ENCODE data around the gene LENG9. TPM values are rescaled to one million over a fixed set of nuclear protein-coding genes. Genes with fewer than 3 reads are reported as not detected.
A peak's percentile ranks its signal among the peaks of the same experiment; 100 is the strongest.

Gene LENG9
- total and polyA plus RNA-seq, 2 of the 13 experiments (the other 11 are each of a cell fraction or from before 2014, with no cell fraction given), result 0.75 to 2.9 TPM

DNA sequence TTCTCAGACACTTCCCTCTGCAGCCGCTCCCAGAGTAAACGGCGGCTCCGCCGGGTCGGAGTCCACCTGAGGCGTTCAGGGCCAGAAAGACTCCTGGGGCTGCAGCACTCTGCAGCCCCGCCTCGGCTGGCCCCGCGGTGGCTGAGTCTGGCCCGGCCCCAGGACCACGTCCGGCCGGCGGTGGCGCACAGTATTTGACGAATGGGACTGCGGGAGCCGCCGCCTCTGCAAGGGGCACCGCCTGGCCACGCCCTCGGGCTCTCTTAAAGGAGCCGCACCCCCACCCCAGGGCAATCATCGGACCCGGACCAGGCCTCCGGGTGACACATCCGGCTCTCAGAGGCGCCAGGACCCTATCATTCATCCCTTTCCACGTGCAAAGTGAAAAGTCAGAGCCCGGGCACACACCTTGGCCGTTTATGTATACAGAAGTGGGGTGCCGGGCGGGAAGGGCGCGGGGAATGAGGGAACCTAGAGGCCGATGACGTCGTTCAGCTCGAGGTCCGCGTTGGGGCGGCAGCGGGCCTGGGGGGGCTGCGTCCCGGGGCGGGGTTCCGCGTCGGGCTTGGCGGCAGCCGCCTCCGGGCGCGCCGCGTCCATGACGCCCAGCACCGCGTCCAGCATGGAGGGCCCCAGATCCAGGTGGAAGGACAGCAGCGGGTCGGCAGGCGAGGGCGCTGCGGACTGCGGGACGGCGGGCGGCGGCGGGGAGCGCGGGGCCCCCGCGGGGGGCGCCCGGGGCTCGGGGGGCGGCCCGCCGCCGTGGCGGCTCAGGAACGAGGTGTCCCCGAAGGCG is 1.2 kb upstream of the LENG9 start (continued):
- no peak for TF ChIP-seq MYNN (CRISPR knock-in tag; IDR thresholded peaks at IDR 0.05; ENCODE audit: low read depth)
- no peak for TF ChIP-seq KDM2A (CRISPR knock-in tag; IDR thresholded peaks at IDR 0.05; ENCODE audit: borderline replicate concordance, low read depth)
- no peak for TF ChIP-seq ZNF263 (CRISPR knock-in tag; IDR thresholded peaks at IDR 0.05)
- TF ChIP-seq ZNF747 (CRISPR knock-in tag; IDR thresholded peaks at IDR 0.05; ENCODE audit: borderline replicate concordance), result no peak
- TF ChIP-seq ZNF616 (CRISPR knock-in tag; IDR thresholded peaks at IDR 0.05; ENCODE audit: low read depth), result no peak
- TF ChIP-seq SIN3A (IDR thresholded peaks at IDR 0.05; ENCODE audit: borderline replicate concordance, low read depth, low read length), result peak; percentile 22; the same call in 1 of the 2 replicates
- 0 out of 2 replicates have a peak, but pooled peaks have one; percentile 28 for TF ChIP-seq XBP1 (CRISPR knock-in tag; IDR thresholded peaks at IDR 0.05)
- peak; percentile 61; the same call in 1 of the 2 replicates for TF ChIP-seq BRD4 (CRISPR knock-in tag; IDR thresholded peaks at IDR 0.05)
- TF ChIP-seq ZNF34 (CRISPR knock-in tag; IDR thresholded peaks at IDR 0.05; ENCODE audit: borderline replicate concordance), result 0 out of 2 replicates have a peak, but pooled peaks have one; percentile 21
- no peak for TF ChIP-seq ADNP (CRISPR knock-in tag; IDR thresholded peaks at IDR 0.05)
- TF ChIP-seq, protein P1, sequence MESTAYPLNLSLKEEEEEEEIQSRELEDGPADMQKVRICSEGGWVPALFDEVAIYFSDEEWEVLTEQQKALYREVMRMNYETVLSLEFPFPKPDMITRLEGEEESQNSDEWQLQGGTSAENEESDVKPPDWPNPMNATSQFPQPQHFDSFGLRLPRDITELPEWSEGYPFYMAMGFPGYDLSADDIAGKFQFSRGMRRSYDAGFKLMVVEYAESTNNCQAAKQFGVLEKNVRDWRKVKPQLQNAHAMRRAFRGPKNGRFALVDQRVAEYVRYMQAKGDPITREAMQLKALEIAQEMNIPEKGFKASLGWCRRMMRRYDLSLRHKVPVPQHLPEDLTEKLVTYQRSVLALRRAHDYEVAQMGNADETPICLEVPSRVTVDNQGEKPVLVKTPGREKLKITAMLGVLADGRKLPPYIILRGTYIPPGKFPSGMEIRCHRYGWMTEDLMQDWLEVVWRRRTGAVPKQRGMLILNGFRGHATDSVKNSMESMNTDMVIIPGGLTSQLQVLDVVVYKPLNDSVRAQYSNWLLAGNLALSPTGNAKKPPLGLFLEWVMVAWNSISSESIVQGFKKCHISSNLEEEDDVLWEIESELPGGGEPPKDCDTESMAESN (CRISPR knock-in tag; conservative IDR thresholded peaks at IDR 0.05), result 0 out of 2 replicates have a peak, but pooled peaks have one; percentile 26
- 0 out of 2 replicates have a peak, but pooled peaks have one; percentile 39 for TF ChIP-seq RARA (CRISPR knock-in tag; IDR thresholded peaks at IDR 0.05)
- TF ChIP-seq ZNF772 (CRISPR knock-in tag; IDR thresholded peaks at IDR 0.05), result no peak
- peak; percentile 55; the same call in 1 of the 2 replicates for TF ChIP-seq SPEN (CRISPR knock-in tag; IDR thresholded peaks at IDR 0.05; ENCODE audit: low read depth)
- TF ChIP-seq CENPX (CRISPR knock-in tag; IDR thresholded peaks at IDR 0.05), result no peak
- TF ChIP-seq ARNTL (CRISPR knock-in tag; IDR thresholded peaks at IDR 0.05), result peak; percentile 71; the same call in 1 of the 2 replicates
- no peak for TF ChIP-seq NCOA5 (CRISPR knock-in tag; IDR thresholded peaks at IDR 0.05)
- TF ChIP-seq, protein P2, sequence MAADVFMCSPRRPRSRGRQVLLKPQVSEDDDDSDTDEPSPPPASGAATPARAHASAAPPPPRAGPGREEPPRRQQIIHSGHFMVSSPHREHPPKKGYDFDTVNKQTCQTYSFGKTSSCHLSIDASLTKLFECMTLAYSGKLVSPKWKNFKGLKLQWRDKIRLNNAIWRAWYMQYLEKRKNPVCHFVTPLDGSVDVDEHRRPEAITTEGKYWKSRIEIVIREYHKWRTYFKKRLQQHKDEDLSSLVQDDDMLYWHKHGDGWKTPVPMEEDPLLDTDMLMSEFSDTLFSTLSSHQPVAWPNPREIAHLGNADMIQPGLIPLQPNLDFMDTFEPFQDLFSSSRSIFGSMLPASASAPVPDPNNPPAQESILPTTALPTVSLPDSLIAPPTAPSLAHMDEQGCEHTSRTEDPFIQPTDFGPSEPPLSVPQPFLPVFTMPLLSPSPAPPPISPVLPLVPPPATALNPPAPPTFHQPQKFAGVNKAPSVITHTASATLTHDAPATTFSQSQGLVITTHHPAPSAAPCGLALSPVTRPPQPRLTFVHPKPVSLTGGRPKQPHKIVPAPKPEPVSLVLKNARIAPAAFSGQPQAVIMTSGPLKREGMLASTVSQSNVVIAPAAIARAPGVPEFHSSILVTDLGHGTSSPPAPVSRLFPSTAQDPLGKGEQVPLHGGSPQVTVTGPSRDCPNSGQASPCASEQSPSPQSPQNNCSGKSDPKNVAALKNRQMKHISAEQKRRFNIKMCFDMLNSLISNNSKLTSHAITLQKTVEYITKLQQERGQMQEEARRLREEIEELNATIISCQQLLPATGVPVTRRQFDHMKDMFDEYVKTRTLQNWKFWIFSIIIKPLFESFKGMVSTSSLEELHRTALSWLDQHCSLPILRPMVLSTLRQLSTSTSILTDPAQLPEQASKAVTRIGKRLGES (CRISPR knock-in tag; IDR thresholded peaks at IDR 0.05; ENCODE audit: borderline replicate concordance), result 0 out of 2 replicates have a peak, but pooled peaks have one; percentile 27

Measured in HepG2 (cell line).